Inflammatory macrophage treated with lipopolysaccharide for 4 hours (primary cell): ENCODE results near the gene CDCA5.
A peak's percentile ranks its signal among the peaks of the same experiment; 100 is the strongest.

ENCODE experiments used
- DNase-seq: peaks from one replicate; pipeline ENCODE4 v3.0.0-alpha.2; 2020

Gene CDCA5

GRCh38 chr11:65083834-65084597 lies at the start of gene CDCA5, which contains the start of gene ZFPL1:
Gene CDCA5 (minus strand): TSS chr11:65084040. CDS start chr11:65083978, 62 bp downstream.
Gene ZFPL1 (plus strand): TSS chr11:65084222. CDS start chr11:65084699, 477 bp downstream.
- peak; percentile 97 for DNase-seq

DNA sequence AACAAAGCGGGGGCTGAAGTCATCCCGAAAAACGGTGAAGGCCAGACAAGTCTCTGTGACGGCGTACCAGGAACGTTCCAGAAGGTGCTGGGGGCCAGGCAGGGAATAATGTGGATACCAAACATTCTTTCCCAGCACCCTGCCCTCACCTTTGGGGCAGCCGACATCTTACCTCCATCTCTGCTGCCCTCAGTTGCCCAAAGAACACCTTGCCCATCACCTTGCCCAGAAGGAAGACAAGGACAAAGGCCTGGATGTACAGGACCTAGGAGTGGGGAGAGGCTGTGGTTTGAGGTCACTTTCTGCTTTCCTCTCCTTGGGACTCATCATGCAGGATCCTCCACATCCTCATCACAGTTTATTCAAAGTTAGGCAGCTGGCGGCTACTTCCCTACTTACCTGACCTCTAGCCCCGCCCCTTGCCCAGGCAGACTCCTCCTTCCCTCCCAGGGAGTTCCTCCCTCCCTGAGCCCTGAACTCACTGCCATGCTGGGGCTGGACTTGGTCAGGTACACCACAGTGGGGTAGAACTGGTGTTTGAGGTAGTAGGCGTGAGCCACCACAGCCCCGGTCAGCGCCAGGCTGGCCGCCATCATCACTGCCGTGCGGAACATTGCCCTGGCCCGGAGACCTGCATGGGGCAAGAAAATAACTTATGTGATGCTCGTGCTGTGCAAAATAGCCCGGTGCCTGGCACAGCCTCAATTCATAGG lies 49.3 kb upstream of the CDCA5 start:
- peak; percentile 51 for DNase-seq

DNA sequence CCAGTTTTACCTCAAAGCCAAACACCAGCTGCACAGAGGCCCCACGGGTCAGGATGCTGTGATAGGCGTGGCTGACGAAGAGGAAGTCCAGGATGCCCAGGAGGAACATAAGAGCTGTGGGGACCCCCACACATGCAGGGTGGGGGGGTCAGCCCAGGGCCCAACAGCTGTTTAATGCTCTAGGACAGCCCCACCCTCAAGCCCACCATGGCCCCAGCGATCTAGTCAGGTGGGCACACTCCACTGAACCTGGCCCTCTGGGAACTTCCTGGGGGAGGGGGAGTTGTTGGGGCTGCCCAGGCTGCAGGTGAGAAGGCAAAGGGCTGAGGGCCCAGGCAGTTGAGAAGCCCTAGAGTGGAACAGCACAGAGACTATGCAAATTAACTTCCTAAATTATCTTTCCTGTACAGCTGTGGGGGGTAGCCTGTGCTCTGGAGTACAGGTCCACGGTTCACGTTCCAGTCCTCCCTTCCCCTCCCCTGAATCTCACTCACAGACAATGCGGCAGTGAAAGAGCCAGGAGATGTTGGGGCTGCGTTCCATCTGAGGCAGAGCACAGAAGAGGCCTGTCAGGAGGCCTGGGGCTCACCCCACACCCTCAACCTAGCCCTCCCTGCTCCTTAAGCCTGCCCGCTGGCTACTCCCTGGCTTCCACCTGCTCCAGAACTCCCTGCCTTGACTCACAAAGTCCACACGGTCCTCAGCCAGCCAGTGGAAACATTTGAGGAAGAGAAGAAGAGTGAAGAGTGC lies 48.6 kb upstream of the CDCA5 start:
- DNase-seq, result no peak

GRCh38 chr11:65131895-65132237 lies 48.0 kb upstream of the CDCA5 start:
- DNase-seq, result no peak

GRCh38 chr11:65131417-65131776 lies 47.6 kb upstream of the CDCA5 start:
- no peak for DNase-seq

DNA sequence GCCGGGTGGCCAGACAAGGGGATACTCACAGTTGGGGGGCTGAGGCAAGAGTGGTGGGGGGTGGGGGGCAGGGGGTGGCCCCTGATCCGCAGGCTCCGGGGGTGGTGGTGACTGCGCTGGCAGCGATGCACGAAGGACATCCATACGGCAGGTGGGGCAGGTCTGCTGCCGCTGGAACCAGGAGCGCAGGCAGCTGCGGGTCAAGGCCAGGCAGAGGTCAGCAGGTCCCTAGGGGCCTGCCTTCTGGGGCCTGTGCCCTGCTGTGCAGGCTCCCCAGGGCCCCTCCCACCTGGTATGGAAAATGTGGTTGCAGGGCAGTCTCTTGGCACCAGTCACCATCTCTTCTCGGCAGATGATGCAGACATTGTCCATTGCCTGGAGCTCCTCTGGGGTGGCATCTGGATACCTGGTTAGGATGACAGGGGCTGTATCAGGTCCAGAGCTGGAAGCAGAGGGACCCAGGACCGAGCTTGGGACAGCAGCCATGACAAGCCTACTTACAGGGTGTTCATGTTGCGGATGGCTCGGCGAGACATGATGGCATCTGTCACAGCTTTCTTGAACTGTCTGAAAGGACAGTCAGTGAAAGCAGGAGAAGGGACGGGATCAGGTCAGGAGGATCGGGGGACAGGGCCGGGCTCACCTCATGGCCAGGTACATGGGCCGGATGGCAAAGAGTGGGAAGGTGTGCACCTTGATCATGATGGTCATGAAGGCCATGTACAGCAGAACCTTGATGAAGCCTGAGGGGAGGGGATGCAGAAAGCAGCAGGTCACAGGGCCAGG lies 47.0 kb upstream of the CDCA5 start:
- no peak for DNase-seq

- DNase-seq, result no peak
Observed at GRCh38 chr11:65129649-65130441, 46.0 kb upstream of the CDCA5 start.

DNA sequence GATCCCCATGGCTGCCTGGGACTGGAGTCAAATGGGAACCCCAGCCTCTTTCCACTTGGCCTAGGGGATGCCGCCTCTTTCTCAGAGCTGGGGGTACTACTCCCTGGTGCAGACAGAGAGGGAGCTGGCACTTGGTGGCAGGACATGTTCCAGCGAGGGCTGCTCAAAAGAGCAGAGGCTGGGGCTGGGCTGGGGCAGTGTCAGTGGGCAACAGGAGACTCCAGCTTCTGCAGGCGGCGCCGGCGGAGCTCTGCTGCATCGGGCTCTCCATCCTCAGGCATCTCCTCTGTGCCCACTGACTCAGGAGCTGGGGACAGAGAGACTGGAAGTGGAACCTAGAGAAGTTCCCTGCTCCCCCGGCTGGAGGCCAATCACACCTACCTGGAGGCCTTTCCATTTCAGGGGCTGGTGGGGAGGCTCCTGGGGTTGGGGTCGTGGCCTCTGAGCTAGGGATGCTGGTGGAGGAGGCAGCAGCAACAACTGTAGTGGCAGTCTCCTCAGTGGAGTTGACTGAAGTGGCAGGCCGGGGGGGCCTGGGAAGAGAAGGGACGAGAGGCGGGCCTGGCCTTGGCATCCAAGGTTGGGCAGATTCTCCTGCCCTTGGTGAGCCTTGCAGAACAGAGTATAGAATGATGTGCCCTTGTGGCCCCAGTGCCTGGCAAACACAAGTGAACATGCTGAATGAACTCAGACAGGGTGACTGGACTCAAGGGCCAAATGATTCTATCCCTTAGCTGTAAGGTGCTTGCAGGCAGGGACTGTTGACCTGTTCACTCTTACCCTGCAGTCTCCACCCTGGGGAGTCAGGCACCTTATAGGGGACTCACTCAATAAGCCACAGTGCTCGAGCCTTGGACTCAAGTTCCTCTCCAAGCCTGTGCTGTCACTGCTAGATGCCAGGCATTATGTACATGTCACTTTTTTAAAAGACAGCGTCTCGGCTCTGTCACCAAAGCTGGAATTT lies 44.6 kb upstream of the CDCA5 start:
- no peak for DNase-seq

GRCh38 chr11:65127473-65128181 lies 43.8 kb upstream of the CDCA5 start:
- DNase-seq, result no peak

GRCh38 chr11:65126624-65127274 lies 42.9 kb upstream of the CDCA5 start:
- DNase-seq, result no peak

DNA sequence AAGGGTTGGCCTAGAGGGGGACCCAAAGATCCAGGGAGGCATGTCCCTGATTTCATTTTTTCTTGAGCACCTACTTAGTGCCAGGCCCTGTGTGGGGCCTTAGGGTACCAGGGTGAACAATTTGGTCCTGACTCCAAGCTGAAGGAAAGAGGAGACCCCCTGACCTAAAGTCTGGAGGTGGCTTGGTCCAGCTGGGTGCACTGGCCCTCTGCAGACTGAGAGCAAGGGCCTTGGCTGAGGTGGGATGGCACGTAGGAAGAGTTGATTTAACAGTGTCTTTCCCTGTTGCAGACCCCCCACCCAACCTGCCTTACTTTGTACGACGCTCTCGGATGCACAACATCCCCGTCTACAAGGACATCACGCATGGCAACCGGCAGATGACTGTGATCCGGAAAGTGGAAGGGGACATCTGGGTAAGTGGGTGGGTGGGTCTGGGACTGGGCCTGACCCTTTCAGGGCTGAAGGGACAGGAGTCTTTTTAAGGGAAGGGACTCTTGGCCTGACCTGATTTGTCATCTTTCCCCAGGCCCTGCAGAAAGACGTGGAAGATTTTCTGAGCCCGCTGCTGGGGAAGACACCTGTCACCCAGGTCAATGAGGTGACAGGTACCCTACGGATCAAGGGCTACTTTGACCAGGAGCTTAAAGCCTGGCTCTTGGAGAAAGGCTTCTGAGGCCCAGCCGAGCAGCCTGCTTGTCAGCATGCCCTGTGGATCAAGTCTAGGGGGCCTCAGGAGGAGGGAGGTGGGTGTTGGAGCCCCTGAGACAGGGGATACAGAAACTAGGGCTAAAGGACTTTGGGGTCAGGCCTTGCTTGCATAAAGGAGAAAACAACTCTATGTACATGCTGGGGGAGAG lies 41.6 kb upstream of the CDCA5 start:
- DNase-seq, result no peak

GRCh38 chr11:65124480-65125196 lies 40.8 kb upstream of the CDCA5 start:
- DNase-seq, result no peak

GRCh38 chr11:65121865-65122696 lies 38.2 kb upstream of the CDCA5 start, which contains the start of the genes FAU and MRPL49:
Gene FAU (minus strand): TSS chr11:65122134. CDS start chr11:65121813, 321 bp downstream.
Gene MRPL49 (plus strand): TSS chr11:65122321. CDS start chr11:65122347, 26 bp downstream.
- DNase-seq, result peak; percentile 99

DNA sequence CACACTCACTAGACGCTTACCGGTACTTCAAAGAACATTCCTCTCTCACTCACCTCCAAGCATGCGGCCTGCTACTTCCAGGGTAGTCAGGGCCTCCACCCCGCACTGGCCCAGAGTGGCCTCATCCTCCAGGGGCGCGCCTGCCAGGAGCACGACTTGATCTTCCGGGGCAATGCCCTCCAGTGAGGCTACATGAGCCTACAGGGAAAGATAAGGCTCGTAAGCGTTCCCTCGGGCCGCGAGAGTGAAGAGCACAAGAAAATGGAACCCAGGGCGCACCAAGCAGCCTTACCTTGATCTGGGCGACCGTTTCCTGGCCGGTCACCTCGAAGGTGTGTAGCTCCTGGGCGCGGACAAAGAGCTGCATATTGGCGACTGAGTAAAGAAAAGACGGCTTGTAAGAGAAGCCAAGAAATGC lies 37.6 kb upstream of the CDCA5 start:
- DNase-seq, result peak; percentile 42

DNA sequence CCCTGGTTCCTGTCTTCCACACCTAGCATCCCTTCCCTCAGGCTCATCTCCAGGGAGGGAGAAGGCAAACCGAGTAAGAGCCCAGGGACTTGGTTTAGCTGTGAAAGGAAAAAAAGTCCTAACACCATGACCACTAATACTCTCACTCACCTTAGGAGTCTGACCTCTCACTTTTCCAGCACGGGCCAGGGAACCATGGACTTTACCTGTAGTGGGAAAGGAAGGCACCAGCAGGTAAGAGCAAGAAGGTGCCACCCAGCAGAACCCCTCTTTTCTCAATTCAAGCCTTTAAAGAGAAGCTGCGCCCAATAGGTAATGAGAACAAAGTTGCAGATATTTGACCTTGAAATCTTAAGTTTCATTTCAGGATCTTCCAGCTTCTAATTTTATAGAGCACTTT lies 37.0 kb upstream of the CDCA5 start:
- no peak for DNase-seq

- DNase-seq, result no peak
Observed at GRCh38 chr11:65119670-65119995, 35.8 kb upstream of the CDCA5 start.
